Muscle layer of colon (tissue), 2 donors: ENCODE measurements around the gene SLC39A9.

ENCODE experiments used
- H3K27ac ChIP-seq: one replicate; pipeline ENCODE4 v1.7.0; 2013; ENCODE audit warnings: low read depth, mild to moderate bottlenecking, low read length, moderate library complexity
- H3K27me3 ChIP-seq, 2 donors: one replicate each; pipeline ENCODE4 v1.7.0; 2013; ENCODE audit warnings: low read length in 2 of 2, mild to moderate bottlenecking in 2 of 2; ENCODE audit not compliant: insufficient read depth in 2 of 2, control insufficient read depth in 1 of 2
- H3K36me3 ChIP-seq: one replicate; pipeline ENCODE4 v1.7.0; 2013; ENCODE audit warnings: mild to moderate bottlenecking, low read length; ENCODE audit not compliant: insufficient read depth
- H3K4me1 ChIP-seq: one replicate; pipeline ENCODE4 v1.7.0; 2013; ENCODE audit warnings: mild to moderate bottlenecking, low read length; ENCODE audit not compliant: insufficient read depth
- H3K4me3 ChIP-seq, 2 donors: one replicate each; pipeline ENCODE4 v1.7.0; 2013; ENCODE audit warnings: low read length in 2 of 2, low read depth in 1 of 2, mild to moderate bottlenecking in 1 of 2, moderate library complexity in 1 of 2
- H3K9ac ChIP-seq: one replicate; pipeline ENCODE4 v1.7.0; 2013; ENCODE audit warnings: low read length
- H3K9me3 ChIP-seq: one replicate; pipeline ENCODE4 v1.7.0; 2013; ENCODE audit warnings: mild to moderate bottlenecking, low read length
- donor health status: abdominal sarcoma.
- donor health status: Adenocarcinoma of cecum.

SLC39A9 gene

GRCh38 chr14:69428289-69428998 is 30.0 kb downstream of the SLC39A9 start:
- H3K27ac ChIP-seq = no peak overlapping the region

GRCh38 chr14:69429643-69430042 is 31.2 kb downstream of the SLC39A9 start:
- Histone ChIP-seq H3K9ac (no peak overlapping the region), H3K4me1 (no peaks in the 10 kb centered on the region), H3K9me3 (no peaks in the 10 kb centered on the region), H3K27ac (no peak overlapping the region), H3K4me3 (no peak overlapping the region), H3K27me3 (no peaks in the 10 kb centered on the region), H3K36me3 (peaks cover 11% of the 10 kb centered on the region)

More at GRCh38 chr14:69428289-69428998, 30.0 kb downstream of the SLC39A9 start:
- Histone ChIP-seq H3K27me3 (no peaks in the 10 kb centered on the region), H3K36me3 (peaks cover 11% of the 10 kb centered on the region), H3K9me3 (no peaks in the 10 kb centered on the region), H3K4me3 (no peak overlapping the region), H3K9ac (no peak overlapping the region), H3K4me1 (no peaks in the 10 kb centered on the region)

- H3K36me3 ChIP-seq = peaks cover 11% of the 10 kb centered on the region
- H3K4me3 ChIP-seq = no peak overlapping the region
- H3K4me1 ChIP-seq = no peaks in the 10 kb centered on the region
- H3K9me3 ChIP-seq = no peaks in the 10 kb centered on the region
- H3K27ac ChIP-seq = no peak overlapping the region
- H3K9ac ChIP-seq = no peak overlapping the region
- H3K27me3 ChIP-seq = no peaks in the 10 kb centered on the region
These were observed 31.9 kb downstream of the SLC39A9 start for GRCh38 chr14:69430306-69430939.

GRCh38 chr14:69432364-69432763 is 33.9 kb downstream of the SLC39A9 start:
- Histone ChIP-seq H3K4me1 (no peaks in the 10 kb centered on the region), H3K9me3 (no peaks in the 10 kb centered on the region), H3K36me3 (no peaks in the 10 kb centered on the region), H3K27me3 (no peaks in the 10 kb centered on the region), H3K9ac (no peak overlapping the region), H3K4me3 (no peak overlapping the region), H3K27ac (no peak overlapping the region)

GRCh38 chr14:69439521-69440270 is 41.2 kb downstream of the SLC39A9 start:
- H3K4me3 ChIP-seq = no peak overlapping the region
- no peak overlapping the region for H3K27ac ChIP-seq
- no peaks in the 10 kb centered on the region for H3K27me3 ChIP-seq
- H3K4me1 ChIP-seq = no peaks in the 10 kb centered on the region
- H3K9ac ChIP-seq = no peak overlapping the region
- peaks cover 11% of the 10 kb centered on the region for H3K36me3 ChIP-seq
- H3K9me3 ChIP-seq = no peaks in the 10 kb centered on the region

GRCh38 chr14:69441948-69442347 is 43.5 kb downstream of the SLC39A9 start:
- no peaks in the 10 kb centered on the region for H3K4me1 ChIP-seq
- no peak overlapping the region for H3K9ac ChIP-seq
- no peak overlapping the region for H3K4me3 ChIP-seq
- H3K9me3 ChIP-seq = no peaks in the 10 kb centered on the region
- no peaks in the 10 kb centered on the region for H3K27me3 ChIP-seq
- H3K36me3 ChIP-seq = peaks cover 11% of the 10 kb centered on the region
- H3K27ac ChIP-seq = no peak overlapping the region

GRCh38 chr14:69443296-69443805 is 44.9 kb downstream of the SLC39A9 start:
- Histone ChIP-seq H3K27ac (no peak overlapping the region), H3K4me3 (no peak overlapping the region), H3K36me3 (peaks cover 11% of the 10 kb centered on the region), H3K27me3 (no peaks in the 10 kb centered on the region), H3K9me3 (no peaks in the 10 kb centered on the region), H3K9ac (no peak overlapping the region), H3K4me1 (no peaks in the 10 kb centered on the region)

- no peak overlapping the region for H3K9ac ChIP-seq
- no peaks in the 10 kb centered on the region for H3K9me3 ChIP-seq
These were observed 50.7 kb downstream of the SLC39A9 start for GRCh38 chr14:69449216-69449615.

GRCh38 chr14:69451941-69452340 is 53.4 kb downstream of the SLC39A9 start:
- Histone ChIP-seq H3K4me3 (no peak overlapping the region), H3K9ac (no peak overlapping the region), H3K9me3 (no peaks in the 10 kb centered on the region), H3K27ac (no peak overlapping the region), H3K36me3 (peaks cover 8% of the 10 kb centered on the region), H3K27me3 (no peaks in the 10 kb centered on the region), H3K4me1 (no peaks in the 10 kb centered on the region)

More at GRCh38 chr14:69449216-69449615, 50.7 kb downstream of the SLC39A9 start:
- Histone ChIP-seq H3K27ac (no peak overlapping the region), H3K27me3 (no peaks in the 10 kb centered on the region), H3K4me3 (no peak overlapping the region), H3K4me1 (no peaks in the 10 kb centered on the region), H3K36me3 (peaks cover 3% of the 10 kb centered on the region)

- Histone ChIP-seq H3K27me3 (no peaks in the 10 kb centered on the region), H3K36me3 (peaks cover 36% of the 10 kb centered on the region), H3K9ac (no peak overlapping the region), H3K4me1 (no peaks in the 10 kb centered on the region), H3K27ac (no peak overlapping the region), H3K9me3 (no peaks in the 10 kb centered on the region), H3K4me3 (no peak overlapping the region)
These were observed 59.9 kb downstream of the SLC39A9 start for GRCh38 chr14:69458350-69458749.

- no peak overlapping the region for H3K27ac ChIP-seq
- H3K36me3 ChIP-seq = peaks cover 36% of the 10 kb centered on the region
These were observed 60.6 kb downstream of the SLC39A9 start for GRCh38 chr14:69459122-69459521.

More at GRCh38 chr14:69459122-69459521, 60.6 kb downstream of the SLC39A9 start:
- no peaks in the 10 kb centered on the region for H3K9me3 ChIP-seq
- no peaks in the 10 kb centered on the region for H3K27me3 ChIP-seq
- H3K4me1 ChIP-seq = no peaks in the 10 kb centered on the region
- H3K9ac ChIP-seq = no peak overlapping the region
- H3K4me3 ChIP-seq = no peak overlapping the region
